Osteoblast (primary cell): ENCODE measurements around the gene COMMD10. TPM values are rescaled to one million over a fixed set of nuclear protein-coding genes. Genes with fewer than 3 reads are reported as not detected.

Experiments
- DNase-seq: peaks from one replicate; pipeline ENCODE4 v3.0.0; 2011; ENCODE audit warnings: low spot score, mixed read lengths; ENCODE audit not compliant: insufficient read length; ENCODE audit errors: missing footprints
- H2AFZ ChIP-seq: 2 replicates; pipeline ENCODE4 v1.6.0; 2011; ENCODE audit warnings: mild to moderate bottlenecking, low read length
- H3K27ac ChIP-seq: 2 replicates; pipeline ENCODE4 v1.5.1; 2011; ENCODE audit warnings: mild to moderate bottlenecking, low read depth, low read length, moderate library complexity
- H3K27me3 ChIP-seq: 2 replicates; pipeline ENCODE4 v1.6.0; 2012; ENCODE audit warnings: mild to moderate bottlenecking, control low read depth, inconsistent platforms, low read length, moderate library complexity; ENCODE audit not compliant: insufficient read depth
- H3K36me3 ChIP-seq: 2 replicates; pipeline ENCODE4 v1.5.1; 2011; ENCODE audit warnings: mild to moderate bottlenecking, low read length, control low read depth, moderate library complexity; ENCODE audit not compliant: insufficient read depth
- H3K4me1 ChIP-seq: 2 replicates; pipeline ENCODE4 v1.5.1; 2011; ENCODE audit warnings: mild to moderate bottlenecking, low read length, control low read depth, moderate library complexity; ENCODE audit not compliant: insufficient read depth
- H3K4me2 ChIP-seq: 2 replicates; pipeline ENCODE4 v1.6.0; 2011; ENCODE audit warnings: mild to moderate bottlenecking, low read length; ENCODE audit not compliant: insufficient read depth
- H3K4me3 ChIP-seq: fragments of 200-600 bp; sonication (generic); 3 replicates; pipeline ENCODE4 v1.5.1; 2012; ENCODE audit warnings: mild to moderate bottlenecking, low read length, inconsistent platforms; ENCODE audit not compliant: insufficient read depth
- H3K79me2 ChIP-seq: 2 replicates; pipeline ENCODE4 v1.6.0; 2012; ENCODE audit warnings: mild to moderate bottlenecking, low read length, control low read depth, inconsistent platforms; ENCODE audit not compliant: insufficient read depth
- H3K9me3 ChIP-seq: 2 replicates; pipeline ENCODE4 v1.5.1; 2011; ENCODE audit warnings: low read depth, low read length, control low read depth
- H4K20me1 ChIP-seq: 2 replicates; pipeline ENCODE4 v1.6.0; 2012; ENCODE audit warnings: mild to moderate bottlenecking, low read length, control low read depth; ENCODE audit not compliant: insufficient read depth
- total RNA-seq: library from RNA; depleted of rRNA; stranded (reverse); fragments of >200 nt; gene quantifications from 2 replicates; pipeline ENCODE4 v1.2.3, GENCODE V29; 2012
- TF ChIP-seq, protein P1 (sequence below): IDR thresholded peaks from 2 replicates; pipeline ENCODE4 v1.5.1; 2011; ENCODE audit warnings: mild to moderate bottlenecking, low read depth, low read length, moderate library complexity; ENCODE audit errors: extremely low read depth

The COMMD10 gene
- total RNA-seq, 1 donor, result 29.7 TPM

DNA sequence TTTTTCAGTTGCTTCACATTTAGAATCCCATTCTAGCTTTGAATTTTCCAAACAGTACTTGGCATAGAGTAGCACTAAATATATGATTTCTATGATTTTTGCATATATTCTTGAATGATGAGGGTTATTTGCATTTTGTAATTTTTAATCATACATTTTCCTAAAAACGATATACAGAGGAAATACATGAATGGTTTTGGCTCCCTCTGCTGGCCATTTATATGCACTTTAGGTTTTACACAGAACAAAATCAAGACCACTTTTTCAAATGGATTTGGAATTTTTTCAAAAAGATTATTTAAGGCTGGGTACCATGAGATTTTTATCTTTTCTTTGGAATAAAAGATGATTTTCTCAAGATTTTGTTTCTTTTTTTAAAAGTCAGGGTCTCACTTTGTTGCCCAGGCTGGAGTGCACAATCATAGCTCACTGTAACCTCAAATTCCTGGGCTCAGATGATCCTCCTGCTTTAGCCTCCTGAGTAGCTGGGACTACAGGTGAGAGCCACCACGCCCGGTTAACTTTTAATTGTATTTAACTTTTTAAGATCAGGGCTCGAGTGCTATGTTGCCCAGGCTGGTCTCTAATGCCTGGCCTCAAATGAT lies 16.7 kb upstream of the COMMD10 start:
- H3K4me1 ChIP-seq, result no peaks in the 10 kb centered on the region
- TF ChIP-seq, protein P1, sequence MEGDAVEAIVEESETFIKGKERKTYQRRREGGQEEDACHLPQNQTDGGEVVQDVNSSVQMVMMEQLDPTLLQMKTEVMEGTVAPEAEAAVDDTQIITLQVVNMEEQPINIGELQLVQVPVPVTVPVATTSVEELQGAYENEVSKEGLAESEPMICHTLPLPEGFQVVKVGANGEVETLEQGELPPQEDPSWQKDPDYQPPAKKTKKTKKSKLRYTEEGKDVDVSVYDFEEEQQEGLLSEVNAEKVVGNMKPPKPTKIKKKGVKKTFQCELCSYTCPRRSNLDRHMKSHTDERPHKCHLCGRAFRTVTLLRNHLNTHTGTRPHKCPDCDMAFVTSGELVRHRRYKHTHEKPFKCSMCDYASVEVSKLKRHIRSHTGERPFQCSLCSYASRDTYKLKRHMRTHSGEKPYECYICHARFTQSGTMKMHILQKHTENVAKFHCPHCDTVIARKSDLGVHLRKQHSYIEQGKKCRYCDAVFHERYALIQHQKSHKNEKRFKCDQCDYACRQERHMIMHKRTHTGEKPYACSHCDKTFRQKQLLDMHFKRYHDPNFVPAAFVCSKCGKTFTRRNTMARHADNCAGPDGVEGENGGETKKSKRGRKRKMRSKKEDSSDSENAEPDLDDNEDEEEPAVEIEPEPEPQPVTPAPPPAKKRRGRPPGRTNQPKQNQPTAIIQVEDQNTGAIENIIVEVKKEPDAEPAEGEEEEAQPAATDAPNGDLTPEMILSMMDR, result peak; percentile 76
- no peaks in the 10 kb centered on the region for H3K79me2 ChIP-seq
- no peak overlapping the region for H3K4me2 ChIP-seq
- no peak for DNase-seq
- no peak overlapping the region for H2AFZ ChIP-seq
- H3K4me3 ChIP-seq, result no peak overlapping the region
- H3K36me3 ChIP-seq, result no peaks in the 10 kb centered on the region
- H3K27ac ChIP-seq, result no peak overlapping the region
- H4K20me1 ChIP-seq, result no peaks in the 10 kb centered on the region
- no peaks in the 10 kb centered on the region for H3K9me3 ChIP-seq
- H3K27me3 ChIP-seq, result peaks cover 8% of the 10 kb centered on the region

- no peak overlapping the region for H3K27ac ChIP-seq
Observed at GRCh38 chr5:116071211-116071610, 13.6 kb upstream of the COMMD10 start.

GRCh38 chr5:116075191-116075831 lies 9.5 kb upstream of the COMMD10 start:
- Histone ChIP-seq H4K20me1 (no peaks in the 10 kb centered on the region), H3K9me3 (no peaks in the 10 kb centered on the region), H3K4me2 (no peak overlapping the region), H3K79me2 (no peaks in the 10 kb centered on the region), H3K27ac (no peak overlapping the region), H3K4me3 (no peak overlapping the region), H2AFZ (peak overlapping the region; percentile 20), H3K36me3 (no peaks in the 10 kb centered on the region), H3K27me3 (peaks cover 8% of the 10 kb centered on the region), H3K4me1 (no peaks in the 10 kb centered on the region)
- DNase-seq, result no peak
- TF ChIP-seq, protein P1, result no peak

More at GRCh38 chr5:116071211-116071610, 13.6 kb upstream of the COMMD10 start:
- Histone ChIP-seq H3K4me2 (no peak overlapping the region), H3K4me1 (no peaks in the 10 kb centered on the region), H3K9me3 (no peaks in the 10 kb centered on the region), H2AFZ (no peak overlapping the region), H4K20me1 (no peaks in the 10 kb centered on the region), H3K4me3 (no peak overlapping the region), H3K79me2 (no peaks in the 10 kb centered on the region), H3K36me3 (no peaks in the 10 kb centered on the region), H3K27me3 (peaks cover 8% of the 10 kb centered on the region)
- no peak for DNase-seq
- TF ChIP-seq, protein P1, result no peak

- Histone ChIP-seq H3K9me3 (no peaks in the 10 kb centered on the region), H4K20me1 (no peaks in the 10 kb centered on the region), H3K4me1 (no peaks in the 10 kb centered on the region), H3K4me3 (no peak overlapping the region), H3K4me2 (no peak overlapping the region), H3K27me3 (peaks cover 8% of the 10 kb centered on the region), H3K36me3 (no peaks in the 10 kb centered on the region), H3K79me2 (no peaks in the 10 kb centered on the region), H3K27ac (no peak overlapping the region), H2AFZ (no peak overlapping the region)
- DNase-seq, result peak; percentile 65
- TF ChIP-seq, protein P1, result no peak
Observed at GRCh38 chr5:116076496-116076895, 8.3 kb upstream of the COMMD10 start.
